Kidney (tissue), 14 donors: Measurements from ENCODE around the gene TMBIM1. TPM values are rescaled to one million over a fixed set of nuclear protein-coding genes. Genes with fewer than 3 reads are reported as not detected.
A peak's percentile ranks its signal among the peaks of the same experiment; 100 is the strongest.

ENCODE experiments used
- DNase-seq, 5 donors: peaks; one replicate each; pipeline ENCODE4 v3.0.0-alpha.2; 2013 to 2020
- FAIRE-seq: peaks from 2 replicates; lab custom pipeline; 2012; peaks lifted over from hg19 to GRCh38; lab: Jason Lieb, UNC
- H3K27ac ChIP-seq, 2 donors: one replicate each; pipeline ENCODE4 v1.7.0; 2013; ENCODE audit warnings: low read depth in 2 of 2, low read length in 2 of 2, inconsistent platforms in 1 of 2
- H3K27me3 ChIP-seq: one replicate; pipeline ENCODE4 v1.7.1; 2013; ENCODE audit warnings: low read length, inconsistent platforms; ENCODE audit not compliant: control insufficient read depth, insufficient read depth
- H3K36me3 ChIP-seq, 3 donors: one replicate each; pipeline versions ENCODE4 v1.7.0 to v1.7.1; 2013; ENCODE audit warnings: low read length in 3 of 3, control low read depth in 1 of 3, inconsistent platforms in 1 of 3; ENCODE audit not compliant: insufficient read depth in 3 of 3, control insufficient read depth in 2 of 3
- H3K4me1 ChIP-seq, 3 donors: one replicate each; pipeline versions ENCODE4 v1.7.0 to v1.7.1; 2013; ENCODE audit warnings: low read length in 3 of 3, inconsistent platforms in 1 of 3, low read depth in 1 of 3; ENCODE audit not compliant: control insufficient read depth in 2 of 3, insufficient read depth in 2 of 3
- H3K4me3 ChIP-seq, 3 donors: one replicate each; pipeline versions ENCODE4 v1.7.0 to v1.8.1; 2013; ENCODE audit warnings: low read length in 3 of 3, control low read depth in 1 of 3, inconsistent platforms in 1 of 3
- H3K9ac ChIP-seq, 3 donors: one replicate each; pipeline versions ENCODE4 v1.7.0 to v1.7.1; 2013; ENCODE audit warnings: low read length in 3 of 3, control low read depth in 1 of 3, inconsistent platforms in 1 of 3
- H3K9me3 ChIP-seq, 3 donors: one replicate each; pipeline versions ENCODE4 v1.7.0 to v1.7.1; 2013; ENCODE audit warnings: low read length in 3 of 3, control low read depth in 1 of 3, inconsistent platforms in 1 of 3; ENCODE audit not compliant: control insufficient read depth in 2 of 3, insufficient read depth in 1 of 3
- CTCF ChIP-seq: IDR thresholded peaks from 3 replicates; pipeline ENCODE4 v1.5.1; 2012; ENCODE audit warnings: mild to moderate bottlenecking, moderate library complexity, borderline replicate concordance; ENCODE audit not compliant: insufficient read depth; ENCODE audit errors: extremely low read depth
- intact Hi-C: fragments of 100-400 bp; cut with DNase I; formaldehyde crosslinking; loops from one replicate; pipeline ENCODE4 v1.11.1; 2022
- polyA plus RNA-seq: library from polyadenylated mRNA; stranded (reverse); fragments of 350-450 nt; fragmentation: Illumina TruSeq; extraction: RNeasy Lipid Tissue Mini Kit (QIAGEN cat#74804); gene quantifications from one replicate; pipeline ENCODE4 v1.2.3, GENCODE V29; 2014; ENCODE audit warnings: low read depth, low replicate concordance; ENCODE audit not compliant: insufficient read depth
- total RNA-seq: library from RNA; stranded (reverse); fragmentation: NEBNext Ultra II Directional; extraction: Animal tissue kit (Norgen Biotek cat#: 25700); gene quantifications from one replicate; pipeline ENCODE4 v1.2.1, GENCODE V29; 2021
- donor health status: control.
- donor health status: control.
- donor health status: control.
- donor health status: control.
- donor health status: control.
- donor health status: DM: yes; HTN: yes; CAD: no.
- donor health status: Normal renal cell carcinoma (clear cell type).

The TMBIM1 gene
- total and polyA plus RNA-seq, 2 donors from 2014 or later = 130 to 217 TPM

GRCh38 chr2:218301176-218301819 is 9.0 kb upstream of the TMBIM1 start:
- DNase-seq (peak; percentile 85 to 96 (median 92)), FAIRE-seq (peak; percentile 21)
- Histone ChIP-seq H3K4me3 (no peak overlapping the region), H3K4me1 (peaks cover 0 to 3% (median 2%) of the 10 kb centered on the region in 3 donors), H3K9me3 (no peaks in the 10 kb centered on the region), H3K9ac (no peak overlapping the region), H3K27ac (no peak overlapping the region), H3K36me3 (no peaks in the 10 kb centered on the region), H3K27me3 (no peaks in the 10 kb centered on the region)
- peak; percentile 99 for TF ChIP-seq CTCF
- intact Hi-C loops = loop anchor here (10.0 kb wide), 1 partner anchor 54 kb away; the partner anchor contains the start of gene CATIP

- H3K4me1 ChIP-seq = peaks cover 0 to 6% (median 3%) of the 10 kb centered on the region in 3 donors
Measured at GRCh38 chr2:218300141-218300540, 7.8 kb upstream of the TMBIM1 start.

GRCh38 chr2:218298314-218298875 is 6.1 kb upstream of the TMBIM1 start:
- Histone ChIP-seq H3K27ac (peak overlapping the region; percentile 44 to 79), H3K36me3 (no peaks in the 10 kb centered on the region), H3K4me3 (no peak overlapping the region), H3K27me3 (no peaks in the 10 kb centered on the region), H3K9me3 (no peaks in the 10 kb centered on the region), H3K4me1 (peaks cover 0 to 12% (median 10%) of the 10 kb centered on the region in 3 donors), H3K9ac (peak overlapping the region in 1 of 3 donors; percentile 26)
- intact Hi-C loops = loop anchor here (10.0 kb wide), 1 partner anchor 96 kb away; the partner anchor contains the start of gene CTDSP1
- peak in 1 of 5 donors; percentile 58 for DNase-seq
- no peak for TF ChIP-seq CTCF
- no peak for FAIRE-seq

More at GRCh38 chr2:218300141-218300540, 7.8 kb upstream of the TMBIM1 start:
- Histone ChIP-seq H3K27ac (no peak overlapping the region), H3K9ac (no peak overlapping the region), H3K4me3 (no peak overlapping the region), H3K36me3 (no peaks in the 10 kb centered on the region), H3K27me3 (no peaks in the 10 kb centered on the region), H3K9me3 (no peaks in the 10 kb centered on the region)
- intact Hi-C loops = loop anchor here (10.0 kb wide), 1 partner anchor 55 kb away; the partner anchor contains the start of gene CATIP
- TF ChIP-seq CTCF = no peak
- DNase-seq (no peak), FAIRE-seq (no peak)
